Measurements from ENCODE around the gene CAMK2A. TPM values are rescaled to one million over a fixed set of nuclear protein-coding genes. Genes with fewer than 3 reads are reported as not detected.

CAMK2A gene
- total RNA-seq, 1 donor from 2014 or later: 1.2 TPM

GRCh38 chr5:150297934-150298595 lies 8.5 kb upstream of the CAMK2A start:
- no peaks in the 10 kb centered on the region for H4K20me1 ChIP-seq (ENCODE audit: insufficient read depth, low read length)
- no peak overlapping the region for H2AFZ ChIP-seq (ENCODE audit: low read depth, low read length)
- Mint-ChIP-seq H3K36me3 (ENCODE audit: low read depth, unreplicated experiment) (peaks cover 2% of the 10 kb centered on the region), H3K4me3 (ENCODE audit: unreplicated experiment) (no peak overlapping the region), H3K4me1 (ENCODE audit: low read depth, unreplicated experiment) (peaks cover 32% of the 10 kb centered on the region), H3K27me3 (ENCODE audit: low read depth, unreplicated experiment) (no peaks in the 10 kb centered on the region), H3K27ac (ENCODE audit: unreplicated experiment) (no peak overlapping the region), H3K9me3 (ENCODE audit: unreplicated experiment) (peaks cover under 1% of the 10 kb centered on the region)
- no peaks in the 10 kb centered on the region for H3K9me3 ChIP-seq (ENCODE audit: insufficient read depth, low read depth, low read length)
- no peak overlapping the region for H3K4me3 ChIP-seq (ENCODE audit: insufficient read depth, low read depth, low read length)
- H3K4me1 ChIP-seq (ENCODE audit: insufficient read depth, low read length): peaks cover 33% of the 10 kb centered on the region
- H3K27ac ChIP-seq (ENCODE audit: low read depth, low read length): no peak overlapping the region
- no peaks in the 10 kb centered on the region for H3K36me3 ChIP-seq (ENCODE audit: insufficient read depth, low read length)
- no peak overlapping the region for H3K9ac ChIP-seq (ENCODE audit: low read length)
- no peaks in the 10 kb centered on the region for H3K27me3 ChIP-seq (ENCODE audit: insufficient read depth, low read length)
- H3K4me2 ChIP-seq (ENCODE audit: low read length): no peak overlapping the region
- H3K79me2 ChIP-seq (ENCODE audit: insufficient read depth, low read length): no peaks in the 10 kb centered on the region
- FAIRE-seq (no peak), DNase-seq (ENCODE audit: low read depth) (no peak)
- no peak for TF ChIP-seq CTCF (IDR thresholded peaks at IDR 0.05; ENCODE audit: insufficient read depth, low read depth, low read length)
- TF ChIP-seq EZH2 (IDR thresholded peaks at IDR 0.05; ENCODE audit: insufficient read depth, low read length): no peak

DNA sequence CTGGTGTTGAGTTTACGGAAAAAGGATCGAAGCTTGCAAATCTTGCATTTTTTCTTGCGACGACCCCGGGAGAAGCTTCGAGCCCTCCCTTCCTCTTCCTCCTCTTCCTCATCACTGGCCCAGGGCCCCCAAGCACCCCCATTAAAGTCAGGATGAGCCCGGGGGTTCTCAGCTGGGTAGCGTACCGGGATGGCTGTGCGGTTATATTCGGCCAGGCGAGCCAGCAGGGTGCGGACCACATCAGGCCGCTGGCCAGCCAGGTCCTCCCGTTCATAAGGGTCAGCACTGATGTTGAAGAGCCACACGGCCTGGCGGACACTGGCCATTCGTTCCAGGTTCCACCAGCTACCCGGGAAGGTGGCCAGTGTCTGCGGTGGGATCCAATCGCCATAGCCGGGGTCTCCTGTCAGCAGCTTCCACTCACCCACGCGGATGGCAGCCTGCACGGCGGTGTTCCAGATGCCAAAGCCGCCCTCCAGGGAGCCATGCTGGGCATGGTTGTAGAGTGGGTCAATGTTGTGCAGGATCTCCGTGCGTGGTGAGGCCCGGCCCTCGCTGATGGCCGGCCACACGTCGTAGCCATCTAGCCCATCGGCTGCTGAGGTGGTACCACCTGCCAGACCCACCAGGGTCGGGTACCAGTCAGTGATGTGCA lies 7.8 kb upstream of the CAMK2A start:
- Mint-ChIP-seq H3K36me3 (ENCODE audit: low read depth, unreplicated experiment) (peaks cover 2% of the 10 kb centered on the region), H3K4me1 (ENCODE audit: low read depth, unreplicated experiment) (peaks cover 37% of the 10 kb centered on the region), H3K9me3 (ENCODE audit: unreplicated experiment) (peaks cover 2% of the 10 kb centered on the region), H3K4me3 (ENCODE audit: unreplicated experiment) (no peak overlapping the region), H3K27ac (ENCODE audit: unreplicated experiment) (no peak overlapping the region), H3K27me3 (ENCODE audit: low read depth, unreplicated experiment) (no peaks in the 10 kb centered on the region)
- Histone ChIP-seq H3K4me1 (ENCODE audit: insufficient read depth, low read length) (peaks cover 28% of the 10 kb centered on the region), H2AFZ (ENCODE audit: low read depth, low read length) (no peak overlapping the region), H3K4me2 (ENCODE audit: low read length) (no peak overlapping the region), H3K9me3 (ENCODE audit: insufficient read depth, low read depth, low read length) (no peaks in the 10 kb centered on the region), H3K9ac (ENCODE audit: low read length) (no peak overlapping the region), H4K20me1 (ENCODE audit: insufficient read depth, low read length) (no peaks in the 10 kb centered on the region), H3K36me3 (ENCODE audit: insufficient read depth, low read length) (no peaks in the 10 kb centered on the region), H3K27me3 (ENCODE audit: insufficient read depth, low read length) (no peaks in the 10 kb centered on the region), H3K27ac (ENCODE audit: low read depth, low read length) (no peak overlapping the region), H3K79me2 (ENCODE audit: insufficient read depth, low read length) (no peaks in the 10 kb centered on the region), H3K4me3 (ENCODE audit: insufficient read depth, low read depth, low read length) (no peak overlapping the region)
- no peak for FAIRE-seq
- DNase-seq (ENCODE audit: low read depth): no peak
- TF ChIP-seq CTCF (IDR thresholded peaks at IDR 0.05; ENCODE audit: insufficient read depth, low read depth, low read length) (no peak), EZH2 (IDR thresholded peaks at IDR 0.05; ENCODE audit: insufficient read depth, low read length) (no peak)

DNA sequence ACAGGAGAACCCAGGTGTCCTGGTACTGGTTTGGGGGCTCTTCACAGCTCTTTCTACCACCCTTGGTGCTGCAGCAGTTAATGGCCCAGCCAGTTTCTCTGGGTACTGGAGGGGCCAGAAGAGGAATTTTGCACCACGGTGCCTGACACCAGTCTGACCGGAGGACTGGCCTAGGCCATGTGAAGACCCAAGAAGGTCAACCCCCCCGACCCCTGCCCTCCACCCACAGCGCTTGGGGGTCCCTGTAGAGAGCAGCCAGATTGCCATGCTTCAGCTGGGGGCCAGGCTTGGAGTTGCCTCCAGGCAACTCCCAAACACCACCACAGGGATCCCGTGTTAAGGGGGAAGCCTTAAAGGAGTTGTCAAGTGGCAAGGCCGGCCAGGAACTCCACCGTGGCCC lies 6.9 kb upstream of the CAMK2A start:
- no peaks in the 10 kb centered on the region for H4K20me1 ChIP-seq (ENCODE audit: insufficient read depth, low read length)
- Mint-ChIP-seq H3K4me3 (ENCODE audit: unreplicated experiment) (no peak overlapping the region), H3K36me3 (ENCODE audit: low read depth, unreplicated experiment) (peaks cover 2% of the 10 kb centered on the region), H3K27ac (ENCODE audit: unreplicated experiment) (no peak overlapping the region), H3K4me1 (ENCODE audit: low read depth, unreplicated experiment) (peaks cover 40% of the 10 kb centered on the region), H3K9me3 (ENCODE audit: unreplicated experiment) (peaks cover 2% of the 10 kb centered on the region), H3K27me3 (ENCODE audit: low read depth, unreplicated experiment) (no peaks in the 10 kb centered on the region)
- H3K4me3 ChIP-seq (ENCODE audit: insufficient read depth, low read depth, low read length): no peak overlapping the region
- no peaks in the 10 kb centered on the region for H3K27me3 ChIP-seq (ENCODE audit: insufficient read depth, low read length)
- H3K9ac ChIP-seq (ENCODE audit: low read length): no peak overlapping the region
- H3K36me3 ChIP-seq (ENCODE audit: insufficient read depth, low read length): no peaks in the 10 kb centered on the region
- H2AFZ ChIP-seq (ENCODE audit: low read depth, low read length): no peak overlapping the region
- FAIRE-seq (no peak), DNase-seq (ENCODE audit: low read depth) (no peak)
- H3K9me3 ChIP-seq (ENCODE audit: insufficient read depth, low read depth, low read length): no peaks in the 10 kb centered on the region
- no peak overlapping the region for H3K4me2 ChIP-seq (ENCODE audit: low read length)
- TF ChIP-seq CTCF (IDR thresholded peaks at IDR 0.05; ENCODE audit: insufficient read depth, low read depth, low read length): no peak
- TF ChIP-seq EZH2 (IDR thresholded peaks at IDR 0.05; ENCODE audit: insufficient read depth, low read length): no peak
- H3K79me2 ChIP-seq (ENCODE audit: insufficient read depth, low read length): no peaks in the 10 kb centered on the region
- H3K27ac ChIP-seq (ENCODE audit: low read depth, low read length): no peak overlapping the region
- H3K4me1 ChIP-seq (ENCODE audit: insufficient read depth, low read length): peaks cover 27% of the 10 kb centered on the region
